22Rv1 (cell line): ENCODE results near the gene SKP2.

Experiments used
- ZFX ChIP-seq: fragments of 450-650 bp; IDR thresholded peaks from 2 replicates; pipeline ENCODE4 v1.6.1; 2017; ENCODE audit warnings: antibody characterized with exemption, borderline replicate concordance
- TF ChIP-seq, protein P1 (sequence below): fragments of 450-650 bp; IDR thresholded peaks from 2 replicates; pipeline ENCODE4 v1.5.1; 2017; ENCODE audit warnings: mild to moderate bottlenecking

DNA sequence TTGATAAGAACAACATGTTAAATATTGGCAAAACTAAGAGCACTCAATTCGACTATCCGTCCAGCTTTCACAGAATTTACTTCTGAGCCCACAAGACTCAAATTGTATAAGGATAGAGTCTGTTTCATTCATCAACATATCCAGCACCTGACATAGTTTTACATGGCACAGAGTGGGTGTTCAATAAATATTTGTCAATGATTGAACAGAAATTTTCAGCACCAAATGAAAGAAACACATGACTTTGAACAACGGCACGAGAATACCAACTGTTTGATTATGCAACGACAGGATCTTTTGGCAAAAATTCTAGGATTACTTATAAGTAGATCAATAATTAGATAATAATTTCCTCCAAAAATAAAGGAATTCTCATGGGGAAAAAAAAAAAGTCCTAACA lies 41.8 kb downstream of the SKP2 start:
- TF ChIP-seq, protein P1, sequence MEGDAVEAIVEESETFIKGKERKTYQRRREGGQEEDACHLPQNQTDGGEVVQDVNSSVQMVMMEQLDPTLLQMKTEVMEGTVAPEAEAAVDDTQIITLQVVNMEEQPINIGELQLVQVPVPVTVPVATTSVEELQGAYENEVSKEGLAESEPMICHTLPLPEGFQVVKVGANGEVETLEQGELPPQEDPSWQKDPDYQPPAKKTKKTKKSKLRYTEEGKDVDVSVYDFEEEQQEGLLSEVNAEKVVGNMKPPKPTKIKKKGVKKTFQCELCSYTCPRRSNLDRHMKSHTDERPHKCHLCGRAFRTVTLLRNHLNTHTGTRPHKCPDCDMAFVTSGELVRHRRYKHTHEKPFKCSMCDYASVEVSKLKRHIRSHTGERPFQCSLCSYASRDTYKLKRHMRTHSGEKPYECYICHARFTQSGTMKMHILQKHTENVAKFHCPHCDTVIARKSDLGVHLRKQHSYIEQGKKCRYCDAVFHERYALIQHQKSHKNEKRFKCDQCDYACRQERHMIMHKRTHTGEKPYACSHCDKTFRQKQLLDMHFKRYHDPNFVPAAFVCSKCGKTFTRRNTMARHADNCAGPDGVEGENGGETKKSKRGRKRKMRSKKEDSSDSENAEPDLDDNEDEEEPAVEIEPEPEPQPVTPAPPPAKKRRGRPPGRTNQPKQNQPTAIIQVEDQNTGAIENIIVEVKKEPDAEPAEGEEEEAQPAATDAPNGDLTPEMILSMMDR: no peak
- TF ChIP-seq ZFX: no peak
